Suprapubic skin (tissue), 4 donors: ENCODE measurements around the gene ZDHHC14. TPM values are rescaled to one million over a fixed set of nuclear protein-coding genes. Genes with fewer than 3 reads are reported as not detected.

Experiments used
- DNase-seq, 2 donors: peaks; one replicate each; pipeline ENCODE4 v3.0.0-alpha.2; 2019; ENCODE audit warnings: low spot score in 2 of 2
- H3K27ac ChIP-seq: fragments of 200-600 bp; sonication (generic); one replicate; pipeline ENCODE4 v1.5.1; 2019
- H3K27me3 ChIP-seq: fragments of 200-600 bp; sonication (generic); one replicate; pipeline ENCODE4 v1.5.1; 2019
- H3K36me3 ChIP-seq: fragments of 200-600 bp; sonication (generic); one replicate; pipeline ENCODE4 v1.5.1; 2019
- H3K4me1 ChIP-seq: fragments of 200-600 bp; sonication (generic); one replicate; pipeline ENCODE4 v1.5.1; 2019
- H3K4me3 ChIP-seq: fragments of 200-600 bp; sonication (generic); one replicate; pipeline ENCODE4 v1.5.1; 2019; ENCODE audit warnings: mild to moderate bottlenecking
- H3K9me3 ChIP-seq: fragments of 200-600 bp; sonication (generic); one replicate; pipeline ENCODE4 v1.5.1; 2019
- CTCF ChIP-seq, 2 donors: fragments of 200-600 bp in 1 of 2; fragments of 450-650 bp in 1 of 2; sonication (generic) in 1 of 2; IDR thresholded peaks; one replicate each; pipeline ENCODE4 v1.5.1; 2016 to 2019; ENCODE audit warnings: antibody characterized with exemption in 2 of 2, mild to moderate bottlenecking in 1 of 2, moderate library complexity in 1 of 2
- EP300 ChIP-seq: sonication (generic); formaldehyde crosslinking; IDR thresholded peaks from one replicate; pipeline ENCODE4 v1.6.1; 2017; ENCODE audit warnings: antibody characterized with exemption
- POLR2A ChIP-seq, 2 donors: fragments of 450-650 bp; IDR thresholded peaks; one replicate each; pipeline ENCODE4 v1.6.1; 2017; ENCODE audit warnings: antibody characterized with exemption in 2 of 2, mild to moderate bottlenecking in 2 of 2, moderate library complexity in 2 of 2
- POLR2AphosphoS5 ChIP-seq, 3 donors: sonication (generic); formaldehyde crosslinking; IDR thresholded peaks; one replicate each; pipeline ENCODE4 v1.6.1; 2017; ENCODE audit warnings: antibody characterized with exemption in 3 of 3
- WGBS: methylation state at CpG from one replicate; pipeline ENCODE4 v1.1.5; 2018; 5-methylcytosine and 5-hydroxymethylcytosine counted together
- total RNA-seq, 4 donors: library from RNA; depleted of rRNA; stranded (reverse); fragments of >200 nt; gene quantifications; one replicate each; pipeline ENCODE4 v1.1.0, GENCODE V29; 2016

Gene ZDHHC14
- total RNA-seq, 4 donors from 2014 or later: 4.3 to 9.9 (median 7.7) TPM

- DNase-seq: peak in 1 of 2 donors; percentile 13
- 96% methylated on average over 3 of the region's 3 CpGs for WGBS
- TF ChIP-seq CTCF (IDR thresholded peaks at IDR 0.05) (no peak), POLR2AphosphoS5 (IDR thresholded peaks at IDR 0.05) (no peak), EP300 (no peak), POLR2A (IDR thresholded peaks at IDR 0.05) (no peak)
These were observed 287.0 kb downstream of the ZDHHC14 start for GRCh38 chr6:157668009-157668401.

DNA sequence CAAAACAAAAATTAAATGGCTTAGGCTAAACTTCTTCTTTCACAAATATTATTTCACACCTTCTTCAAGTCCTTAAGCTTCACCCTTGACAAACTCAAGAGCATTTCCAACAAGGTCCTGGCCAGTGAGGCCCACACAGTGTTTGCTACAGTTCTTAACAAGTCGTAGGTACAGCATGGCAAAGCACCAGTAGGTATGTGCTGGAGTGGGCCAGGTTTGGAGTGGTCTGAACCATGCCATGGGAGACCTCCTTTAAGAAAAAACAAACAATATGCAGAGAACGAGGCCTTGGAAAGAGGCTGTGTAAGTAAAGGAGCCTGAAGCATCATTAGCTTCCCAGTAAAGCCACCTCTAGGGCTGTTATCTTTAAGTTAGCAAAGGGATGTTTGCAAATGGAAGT lies 287.7 kb downstream of the ZDHHC14 start:
- H3K4me1 ChIP-seq: peaks cover 23% of the 10 kb centered on the region
- no peak overlapping the region for H3K4me3 ChIP-seq
- peak in 1 of 2 donors; percentile 55 for DNase-seq
- peaks cover 3% of the 10 kb centered on the region for H3K36me3 ChIP-seq
- no peaks in the 10 kb centered on the region for H3K27me3 ChIP-seq
- H3K27ac ChIP-seq: peak overlapping the region; percentile 53
- H3K9me3 ChIP-seq: no peaks in the 10 kb centered on the region
- 94% methylated on average over 2 of the region's 2 CpGs for WGBS
- TF ChIP-seq CTCF (IDR thresholded peaks at IDR 0.05): no peak
- TF ChIP-seq POLR2AphosphoS5 (IDR thresholded peaks at IDR 0.05): no peak
- TF ChIP-seq EP300: no peak

More at GRCh38 chr6:157668009-157668401, 287.0 kb downstream of the ZDHHC14 start:
- Histone ChIP-seq H3K27ac (no peak overlapping the region), H3K9me3 (no peaks in the 10 kb centered on the region), H3K27me3 (no peaks in the 10 kb centered on the region), H3K4me3 (no peak overlapping the region), H3K4me1 (peaks cover 23% of the 10 kb centered on the region), H3K36me3 (peaks cover 3% of the 10 kb centered on the region)

- WGBS: 51% methylated on average over 3 of the region's 3 CpGs
- Histone ChIP-seq H3K36me3 (peaks cover 3% of the 10 kb centered on the region), H3K4me1 (peaks cover 23% of the 10 kb centered on the region), H3K4me3 (no peak overlapping the region), H3K27ac (peak overlapping the region; percentile 64), H3K9me3 (no peaks in the 10 kb centered on the region), H3K27me3 (no peaks in the 10 kb centered on the region)
- no peak for TF ChIP-seq POLR2A (IDR thresholded peaks at IDR 0.05)
- TF ChIP-seq EP300: no peak
- TF ChIP-seq POLR2AphosphoS5 (IDR thresholded peaks at IDR 0.05): no peak
- TF ChIP-seq CTCF (IDR thresholded peaks at IDR 0.05): no peak
- DNase-seq: peak in 1 of 2 donors; percentile 37
These were observed 288.3 kb downstream of the ZDHHC14 start for GRCh38 chr6:157669323-157669722.

- Histone ChIP-seq H3K9me3 (no peaks in the 10 kb centered on the region), H3K27me3 (no peaks in the 10 kb centered on the region), H3K4me3 (no peak overlapping the region), H3K27ac (peak overlapping the region; percentile 64), H3K36me3 (peaks cover 3% of the 10 kb centered on the region), H3K4me1 (peaks cover 23% of the 10 kb centered on the region)
- DNase-seq: peak; percentile 91 to 92
- WGBS: 16% methylated on average over 14 of the region's 14 CpGs
- TF ChIP-seq POLR2AphosphoS5 (IDR thresholded peaks at IDR 0.05) (no peak), POLR2A (IDR thresholded peaks at IDR 0.05) (no peak), EP300 (no peak), CTCF (IDR thresholded peaks at IDR 0.05) (peak in 1 of 2 donors; percentile 4)
These were observed 288.8 kb downstream of the ZDHHC14 start for GRCh38 chr6:157669747-157670216.

DNA sequence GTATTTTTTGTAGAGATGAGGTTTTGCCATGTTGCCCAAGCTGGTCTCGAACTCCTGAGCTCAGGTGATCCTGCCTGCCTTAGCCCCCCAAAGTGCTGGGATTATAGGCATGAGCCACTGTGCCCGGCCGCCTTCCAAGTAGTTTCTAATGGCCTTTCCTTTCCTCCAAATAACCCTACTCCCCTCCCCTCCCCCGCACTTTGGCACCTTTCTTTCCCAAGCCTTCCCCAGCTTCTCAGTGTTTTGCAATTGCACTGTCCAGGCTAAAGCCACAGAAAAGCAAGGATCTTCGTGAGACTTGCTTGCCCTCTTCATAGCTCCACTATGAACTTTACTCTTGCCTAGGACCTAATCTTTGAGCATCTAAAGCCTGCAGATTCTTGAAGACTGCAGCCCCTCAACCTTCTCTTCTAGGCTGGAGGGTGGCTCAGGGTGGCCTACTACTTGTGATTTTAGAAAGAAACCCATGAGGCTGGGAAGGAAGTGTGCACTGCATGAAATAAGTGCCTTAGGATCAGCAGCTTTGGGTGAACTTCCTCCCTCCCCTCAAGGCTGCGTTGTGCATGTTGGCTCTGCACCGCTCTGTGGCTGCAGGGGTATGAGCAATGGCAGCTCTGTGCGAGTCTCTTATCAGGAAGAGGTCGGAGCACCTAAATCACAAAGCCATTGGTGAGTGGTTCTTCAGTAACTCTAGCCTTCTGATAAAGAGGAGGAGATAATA lies 289.6 kb downstream of the ZDHHC14 start:
- H3K27ac ChIP-seq: peak overlapping the region; percentile 64
- DNase-seq: peak in 1 of 2 donors; percentile 78
- no peaks in the 10 kb centered on the region for H3K27me3 ChIP-seq
- H3K36me3 ChIP-seq: peaks cover 3% of the 10 kb centered on the region
- no peaks in the 10 kb centered on the region for H3K9me3 ChIP-seq
- no peak for TF ChIP-seq CTCF (IDR thresholded peaks at IDR 0.05)
- no peak for TF ChIP-seq POLR2A (IDR thresholded peaks at IDR 0.05)
- no peak overlapping the region for H3K4me3 ChIP-seq
- WGBS: 81% methylated on average over 9 of the region's 9 CpGs
- peaks cover 23% of the 10 kb centered on the region for H3K4me1 ChIP-seq
